Endothelial cell of umbilical vein (primary cell): ENCODE results near the gene CYBRD1. TPM values are rescaled to one million over a fixed set of nuclear protein-coding genes. Genes with fewer than 3 reads are reported as not detected.
A peak's percentile ranks its signal among the peaks of the same experiment; 100 is the strongest.

ENCODE experiments used
- BruUV-seq: library from RNA; stranded (reverse); fragments of 400-500 nt; replicated peaks from 2 replicates; lab custom pipeline; 2021; lab: Mats Ljungman, UMichigan
- CTCF ChIA-PET: fragments of 300-600, 350-600 bp; sonication (Branson Sonifier 250); formaldehyde crosslinking; loops from one replicate; lab custom pipeline; 2021; ENCODE audit warnings: antibody characterized with exemption, inconsistent platforms; lab: Charles Lee
- POLR2A ChIA-PET: fragments of 300-600, 350-600 bp; sonication (Branson Sonifier 250); formaldehyde crosslinking; loops from one replicate; lab custom pipeline; 2021; ENCODE audit warnings: antibody characterized with exemption, inconsistent platforms; lab: Charles Lee
- DNase-seq: peaks from one replicate; pipeline ENCODE4 v3.0.0-alpha.2; 2011; ENCODE audit warnings: low read depth, low spot score
- FAIRE-seq: peaks from 2 replicates; lab custom pipeline; 2011; peaks lifted over from hg19 to GRCh38; lab: Jason Lieb, UNC
- H2AFZ ChIP-seq: 2 replicates; pipeline ENCODE4 v1.6.0; 2012; ENCODE audit warnings: low read depth, low read length, control low read depth, inconsistent platforms
- H3K27ac ChIP-seq: 2 replicates; pipeline ENCODE4 v1.5.1; 2011; ENCODE audit warnings: low read depth, mild to moderate bottlenecking, control low read depth, low read length, moderate library complexity; ENCODE audit not compliant: insufficient read depth
- H3K27me3 ChIP-seq, 2 experiments: 2 replicates each; pipeline versions ENCODE4 v1.6.0 to v1.6.1; 2011; ENCODE audit warnings: low read length in 2 of 2, mixed read lengths in 1 of 2; ENCODE audit not compliant: control insufficient read depth in 2 of 2, insufficient read depth in 2 of 2
- H3K36me3 ChIP-seq, 2 experiments: 2 replicates in 1 of 2; 3 replicates in 1 of 2; pipeline ENCODE4 v1.5.1; 2011; ENCODE audit warnings: low read length in 2 of 2, mild to moderate bottlenecking in 1 of 2, moderate library complexity in 1 of 2; ENCODE audit not compliant: control insufficient read depth in 2 of 2, insufficient read depth in 2 of 2; ENCODE audit errors: extremely low read depth in 1 of 2
- H3K4me1 ChIP-seq: 3 replicates; pipeline ENCODE4 v1.5.1; 2011; ENCODE audit warnings: mild to moderate bottlenecking, low read length; ENCODE audit not compliant: control insufficient read depth, insufficient read depth; ENCODE audit errors: extremely low read depth
- H3K4me2 ChIP-seq: 2 replicates; pipeline ENCODE4 v1.6.1; 2011; ENCODE audit warnings: low read length, control low read depth, mixed read lengths; ENCODE audit not compliant: insufficient read depth
- H3K4me3 ChIP-seq, 3 experiments: fragments of 200-600 bp in 1 of 3; sonication (generic), shearing (Covaris generic) in 1 of 3; replicated peaks in 1 of 3; 2 replicates each; pipeline ENCODE4 v1.5.1; 2011 to 2016; ENCODE audit warnings: control low read depth in 3 of 3, low read length in 3 of 3, mild to moderate bottlenecking in 2 of 3, inconsistent platforms in 1 of 3, low read depth in 1 of 3, moderate library complexity in 1 of 3; ENCODE audit not compliant: insufficient read depth in 1 of 3
- H3K79me2 ChIP-seq: 2 replicates; pipeline ENCODE4 v1.6.0; 2012; ENCODE audit warnings: low read length, inconsistent platforms; ENCODE audit not compliant: control insufficient read depth, insufficient read depth
- H3K9ac ChIP-seq: replicated peaks from 2 replicates; pipeline ENCODE3; 2011; ENCODE audit warnings: low read length, control low read depth; ENCODE audit not compliant: insufficient read depth; ENCODE audit errors: extremely low read depth
- H3K9me1 ChIP-seq: replicated peaks from 3 replicates; pipeline ENCODE4 v1.6.0; 2011; ENCODE audit warnings: mild to moderate bottlenecking, low read length; ENCODE audit not compliant: control insufficient read depth, insufficient read depth; ENCODE audit errors: extremely low read depth
- H3K9me3 ChIP-seq: replicated peaks from 2 replicates; pipeline ENCODE4 v1.5.1; 2012; ENCODE audit warnings: low read length, inconsistent platforms; ENCODE audit not compliant: control insufficient read depth, insufficient read depth
- H4K20me1 ChIP-seq: replicated peaks from 2 replicates; pipeline ENCODE3; 2011; ENCODE audit warnings: mild to moderate bottlenecking, low read length; ENCODE audit not compliant: control insufficient read depth, insufficient read depth; ENCODE audit errors: extremely low read depth
- CTCF ChIP-seq, 2 donors: IDR thresholded peaks; 1 replicate in 1 of 2; 2 replicates in 1 of 2; pipeline ENCODE4 v1.5.1; 2011; ENCODE audit warnings: low read length in 2 of 2, mild to moderate bottlenecking in 2 of 2, moderate library complexity in 2 of 2, control low read depth in 1 of 2, inconsistent platforms in 1 of 2, low read depth in 1 of 2; ENCODE audit not compliant: insufficient read depth in 1 of 2; ENCODE audit errors: extremely low read depth in 1 of 2
- EZH2 ChIP-seq: IDR thresholded peaks from 2 replicates; pipeline ENCODE4 v1.6.1; 2012; ENCODE audit warnings: borderline replicate concordance, low read depth, mild to moderate bottlenecking, moderate library complexity, low read length, inconsistent platforms; ENCODE audit not compliant: severe bottlenecking
- FOS ChIP-seq: IDR thresholded peaks from 2 replicates; pipeline ENCODE4 v1.6.1; 2011; ENCODE audit warnings: mild to moderate bottlenecking, low read length, moderate library complexity, borderline replicate concordance; ENCODE audit not compliant: insufficient read depth
- MAX ChIP-seq: IDR thresholded peaks from 2 replicates; pipeline ENCODE4 v1.6.1; 2011; ENCODE audit not compliant: insufficient read depth, insufficient read length
- MYC ChIP-seq: IDR thresholded peaks from one replicate; pipeline ENCODE4 v1.6.1; 2011; ENCODE audit warnings: mild to moderate bottlenecking, low read depth, low read length
- POLR2A ChIP-seq: IDR thresholded peaks from 2 replicates; pipeline ENCODE4 v1.6.1; 2012; ENCODE audit warnings: low read depth, mild to moderate bottlenecking, control low read depth, low read length
- POLR2AphosphoS5 ChIP-seq: IDR thresholded peaks from 2 replicates; pipeline ENCODE4 v1.6.1; 2012; ENCODE audit warnings: low read depth, mild to moderate bottlenecking, control low read depth, low read length, moderate library complexity; ENCODE audit not compliant: insufficient read depth
- dilution Hi-C: fragments of 300-500 bp; cut with MboI; formaldehyde crosslinking; loops from one replicate; pipeline ENCODE4 v1.15.0; 2019; ENCODE audit warnings: low sequenced_read_pairs; ENCODE audit not compliant: extremely low pct_ligation_motif_present
- intact Hi-C: fragments of 100-400 bp; cut with micrococcal nuclease; formaldehyde crosslinking; loops from one replicate; pipeline ENCODE4 v1.10.0; 2022
- polyA plus RNA-seq, 4 experiments: library from polyadenylated mRNA; depleted of rRNA in 3 of 4; stranded (reverse) in 3 of 4; unstranded in 1 of 4; fragments of >200 nt; gene quantifications; 2 replicates each; pipeline versions ENCODE4 v1.2.1 to v1.2.3, GENCODE V29; 2011 to 2012; ENCODE audit warnings: missing spikeins in 1 of 4
- total RNA-seq: library from RNA; stranded (reverse); gene quantifications from 2 replicates; pipeline ENCODE4 v1.2.3, GENCODE V29; 2021

The CYBRD1 gene
- total and polyA plus RNA-seq, 2 donors (not counting 3 experiments of a cell fraction or from before 2014, with no cell fraction given) = 23.1 to 24.8 TPM

- dilution Hi-C loops (no loop called here), intact Hi-C loops (loop anchor here (1.0 kb wide), 5 partner anchors 9 to 549 kb away; partner anchors contain the start of genes DCAF17 and TLK1)
- FAIRE-seq = no peak
- ChIA-PET CTCF (interaction anchor here (0.9 to 2.3 kb wide), 4 partner anchors 9 to 436 kb away, joined by 3 to 13 read pairs (median 4); no protein-coding TSS in a partner anchor), POLR2A (no interaction called here)
- Histone ChIP-seq H3K36me3 (no peaks in the 10 kb centered on the region), H3K4me1 (peaks cover 13% of the 10 kb centered on the region), H3K9me1 (no peaks in the 10 kb centered on the region), H3K4me3 (peak overlapping the region; percentile 76 to 96 (median 89)), H3K4me2 (peak overlapping the region; percentile 94), H3K9me3 (no peaks in the 10 kb centered on the region), H3K9ac (peak overlapping the region; percentile 78), H2AFZ (peak overlapping the region; percentile 99), H3K79me2 (no peaks in the 10 kb centered on the region), H3K27ac (peak overlapping the region; percentile 52), H3K27me3 (no peaks in the 10 kb centered on the region), H4K20me1 (no peaks in the 10 kb centered on the region)
- no TSS peak for BruUV-seq
- DNase-seq = no peak
- no peak for TF ChIP-seq MAX
- TF ChIP-seq CTCF (IDR thresholded peaks at IDR 0.05; ENCODE audit: extremely low read depth in 1 of 2, insufficient read depth in 1 of 2, low read depth in 1 of 2, low read length in 2 of 2) = no peak
- TF ChIP-seq EZH2 = no peak
- no peak for TF ChIP-seq MYC
- TF ChIP-seq FOS = no peak
- TF ChIP-seq POLR2AphosphoS5 = no peak
- no peak for TF ChIP-seq POLR2A
Observed at GRCh38 chr2:171522788-171523087, 464 bp downstream of the CYBRD1 start.
